ENCODE measurements around the gene PSMB5. TPM values are rescaled to one million over a fixed set of nuclear protein-coding genes. Genes with fewer than 3 reads are reported as not detected.

The PSMB5 gene
- total and polyA plus RNA-seq, 2 of the 13 experiments (the other 11 are each of a cell fraction or from before 2014, with no cell fraction given) = 705 to 871 TPM

DNA sequence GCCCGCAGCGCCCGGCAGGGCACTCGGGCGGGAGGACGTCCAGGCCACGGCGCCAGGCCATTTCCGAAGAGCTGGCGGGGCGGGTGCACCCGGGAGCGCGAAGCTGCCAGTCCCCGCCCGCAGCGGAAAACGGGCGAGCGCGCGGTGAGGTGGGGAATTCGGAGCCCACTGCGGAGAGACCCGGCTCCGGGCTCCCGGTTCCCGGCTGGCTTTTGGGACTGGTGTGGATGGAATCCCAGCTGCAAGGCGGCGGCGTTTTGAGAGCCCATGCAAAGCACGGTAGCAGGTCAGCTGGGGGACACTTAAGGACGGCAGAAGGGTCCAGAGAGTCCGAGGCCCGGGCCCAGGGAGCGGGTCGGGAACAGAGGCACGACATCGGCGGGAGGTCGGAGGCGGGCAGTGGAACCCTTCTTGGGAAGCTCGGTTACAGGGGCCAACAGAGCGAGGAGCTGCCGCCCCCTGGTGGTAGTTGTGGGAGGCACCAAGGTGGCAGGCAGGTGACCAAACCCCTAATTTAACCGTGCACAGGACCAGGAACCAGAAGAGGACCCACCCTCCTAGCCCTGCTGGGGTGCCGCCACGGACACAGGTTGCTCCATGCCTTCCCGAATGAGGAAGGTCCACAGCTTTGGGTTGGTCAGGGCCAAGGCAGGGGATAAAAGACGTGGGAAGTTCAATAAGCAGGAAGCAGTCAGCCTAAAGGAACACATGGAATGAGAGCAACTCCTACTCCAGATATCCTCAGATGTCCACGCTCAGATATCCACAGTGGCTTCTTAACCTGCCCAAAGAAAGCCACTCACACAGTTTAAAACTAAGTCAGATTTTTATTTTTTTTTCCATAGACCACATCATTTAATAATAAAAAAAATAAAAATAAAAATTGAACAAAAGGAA, 23.3 kb upstream of the PSMB5 start (continued):
- TF ChIP-seq, protein P1, sequence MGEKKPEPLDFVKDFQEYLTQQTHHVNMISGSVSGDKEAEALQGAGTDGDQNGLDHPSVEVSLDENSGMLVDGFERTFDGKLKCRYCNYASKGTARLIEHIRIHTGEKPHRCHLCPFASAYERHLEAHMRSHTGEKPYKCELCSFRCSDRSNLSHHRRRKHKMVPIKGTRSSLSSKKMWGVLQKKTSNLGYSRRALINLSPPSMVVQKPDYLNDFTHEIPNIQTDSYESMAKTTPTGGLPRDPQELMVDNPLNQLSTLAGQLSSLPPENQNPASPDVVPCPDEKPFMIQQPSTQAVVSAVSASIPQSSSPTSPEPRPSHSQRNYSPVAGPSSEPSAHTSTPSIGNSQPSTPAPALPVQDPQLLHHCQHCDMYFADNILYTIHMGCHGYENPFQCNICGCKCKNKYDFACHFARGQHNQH (CRISPR knock-in tag; IDR thresholded peaks at IDR 0.05) = peak; percentile 95
- TF ChIP-seq ZNF382 (CRISPR knock-in tag; IDR thresholded peaks at IDR 0.05; ENCODE audit: borderline replicate concordance) = no peak
- peak; percentile 72; the same call in 1 of the 2 replicates for TF ChIP-seq ATF7-NPFF (CRISPR knock-in tag; IDR thresholded peaks at IDR 0.05; ENCODE audit: low read depth)
- peak; percentile 70; the same call in 1 of the 2 replicates for TF ChIP-seq POLR2AphosphoS2 (IDR thresholded peaks at IDR 0.05; ENCODE audit: low read depth, low read length)
- TF ChIP-seq, protein P2, sequence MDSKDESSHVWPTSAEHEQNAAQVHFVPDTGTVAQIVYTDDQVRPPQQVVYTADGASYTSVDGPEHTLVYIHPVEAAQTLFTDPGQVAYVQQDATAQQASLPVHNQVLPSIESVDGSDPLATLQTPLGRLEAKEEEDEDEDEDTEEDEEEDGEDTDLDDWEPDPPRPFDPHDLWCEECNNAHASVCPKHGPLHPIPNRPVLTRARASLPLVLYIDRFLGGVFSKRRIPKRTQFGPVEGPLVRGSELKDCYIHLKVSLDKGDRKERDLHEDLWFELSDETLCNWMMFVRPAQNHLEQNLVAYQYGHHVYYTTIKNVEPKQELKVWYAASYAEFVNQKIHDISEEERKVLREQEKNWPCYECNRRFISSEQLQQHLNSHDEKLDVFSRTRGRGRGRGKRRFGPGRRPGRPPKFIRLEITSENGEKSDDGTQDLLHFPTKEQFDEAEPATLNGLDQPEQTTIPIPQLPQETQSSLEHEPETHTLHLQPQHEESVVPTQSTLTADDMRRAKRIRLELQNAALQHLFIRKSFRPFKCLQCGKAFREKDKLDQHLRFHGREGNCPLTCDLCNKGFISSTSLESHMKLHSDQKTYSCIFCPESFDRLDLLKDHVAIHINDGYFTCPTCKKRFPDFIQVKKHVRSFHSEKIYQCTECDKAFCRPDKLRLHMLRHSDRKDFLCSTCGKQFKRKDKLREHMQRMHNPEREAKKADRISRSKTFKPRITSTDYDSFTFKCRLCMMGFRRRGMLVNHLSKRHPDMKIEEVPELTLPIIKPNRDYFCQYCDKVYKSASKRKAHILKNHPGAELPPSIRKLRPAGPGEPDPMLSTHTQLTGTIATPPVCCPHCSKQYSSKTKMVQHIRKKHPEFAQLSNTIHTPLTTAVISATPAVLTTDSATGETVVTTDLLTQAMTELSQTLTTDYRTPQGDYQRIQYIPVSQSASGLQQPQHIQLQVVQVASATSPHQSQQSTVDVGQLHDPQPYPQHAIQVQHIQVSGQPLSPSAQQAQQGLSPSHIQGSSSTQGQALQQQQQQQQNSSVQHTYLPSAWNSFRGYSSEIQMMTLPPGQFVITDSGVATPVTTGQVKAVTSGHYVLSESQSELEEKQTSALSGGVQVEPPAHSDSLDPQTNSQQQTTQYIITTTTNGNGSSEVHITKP (CRISPR knock-in tag; IDR thresholded peaks at IDR 0.05; ENCODE audit: low read depth) = peak; percentile 23; the same call in 1 of the 2 replicates
- TF ChIP-seq, protein P3, sequence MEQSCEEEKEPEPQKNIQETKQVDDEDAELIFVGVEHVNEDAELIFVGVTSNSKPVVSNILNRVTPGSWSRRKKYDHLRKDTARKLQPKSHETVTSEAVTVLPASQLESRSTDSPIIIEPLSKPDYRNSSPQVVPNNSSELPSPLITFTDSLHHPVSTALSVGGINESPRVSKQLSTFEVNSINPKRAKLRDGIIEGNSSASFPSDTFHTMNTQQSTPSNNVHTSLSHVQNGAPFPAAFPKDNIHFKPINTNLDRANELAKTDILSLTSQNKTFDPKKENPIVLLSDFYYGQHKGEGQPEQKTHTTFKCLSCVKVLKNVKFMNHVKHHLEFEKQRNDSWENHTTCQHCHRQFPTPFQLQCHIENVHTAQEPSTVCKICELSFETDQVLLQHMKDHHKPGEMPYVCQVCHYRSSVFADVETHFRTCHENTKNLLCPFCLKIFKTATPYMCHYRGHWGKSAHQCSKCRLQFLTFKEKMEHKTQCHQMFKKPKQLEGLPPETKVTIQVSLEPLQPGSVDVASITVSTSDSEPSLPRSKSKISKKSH (CRISPR knock-in tag; IDR thresholded peaks at IDR 0.05; ENCODE audit: borderline replicate concordance) = peak; percentile 92
- TF ChIP-seq, protein P4, sequence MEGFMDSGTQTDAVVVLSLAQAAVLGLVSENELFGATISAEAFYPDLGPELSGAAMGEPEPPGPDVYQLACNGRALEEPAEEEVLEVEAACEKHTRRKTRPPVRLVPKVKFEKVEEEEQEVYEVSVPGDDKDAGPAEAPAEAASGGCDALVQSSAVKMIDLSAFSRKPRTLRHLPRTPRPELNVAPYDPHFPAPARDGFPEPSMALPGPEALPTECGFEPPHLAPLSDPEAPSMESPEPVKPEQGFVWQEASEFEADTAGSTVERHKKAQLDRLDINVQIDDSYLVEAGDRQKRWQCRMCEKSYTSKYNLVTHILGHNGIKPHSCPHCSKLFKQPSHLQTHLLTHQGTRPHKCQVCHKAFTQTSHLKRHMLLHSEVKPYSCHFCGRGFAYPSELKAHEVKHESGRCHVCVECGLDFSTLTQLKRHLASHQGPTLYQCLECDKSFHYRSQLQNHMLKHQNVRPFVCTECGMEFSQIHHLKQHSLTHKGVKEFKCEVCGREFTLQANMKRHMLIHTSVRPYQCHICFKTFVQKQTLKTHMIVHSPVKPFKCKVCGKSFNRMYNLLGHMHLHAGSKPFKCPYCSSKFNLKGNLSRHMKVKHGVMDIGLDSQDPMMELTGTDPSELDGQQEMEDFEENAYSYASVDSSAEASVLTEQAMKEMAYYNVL (CRISPR knock-in tag; IDR thresholded peaks at IDR 0.05; ENCODE audit: borderline replicate concordance) = peak; percentile 90; the same call in 1 of the 2 replicates
- no peak for TF ChIP-seq CEBPB (IDR thresholded peaks at IDR 0.05; ENCODE audit: borderline replicate concordance, low read depth, low read length)
- no peak for TF ChIP-seq PHF5A (CRISPR knock-in tag; IDR thresholded peaks at IDR 0.05; ENCODE audit: low read depth, unreplicated experiment)
- TF ChIP-seq ZSCAN21 (CRISPR knock-in tag; IDR thresholded peaks at IDR 0.05; ENCODE audit: borderline replicate concordance) = peak; percentile 92
- TF ChIP-seq IKZF4 (CRISPR knock-in tag; IDR thresholded peaks at IDR 0.05; ENCODE audit: borderline replicate concordance, low read depth, not compliant biosample characterization) = peak; percentile 66
- TF ChIP-seq RXRB (CRISPR knock-in tag; IDR thresholded peaks at IDR 0.05; ENCODE audit: borderline replicate concordance) = peak; percentile 73; the same call in 1 of the 2 replicates
- TF ChIP-seq HOXA9 (CRISPR knock-in tag; IDR thresholded peaks at IDR 0.05; ENCODE audit: borderline replicate concordance) = peak; percentile 86
- TF ChIP-seq, protein P5, sequence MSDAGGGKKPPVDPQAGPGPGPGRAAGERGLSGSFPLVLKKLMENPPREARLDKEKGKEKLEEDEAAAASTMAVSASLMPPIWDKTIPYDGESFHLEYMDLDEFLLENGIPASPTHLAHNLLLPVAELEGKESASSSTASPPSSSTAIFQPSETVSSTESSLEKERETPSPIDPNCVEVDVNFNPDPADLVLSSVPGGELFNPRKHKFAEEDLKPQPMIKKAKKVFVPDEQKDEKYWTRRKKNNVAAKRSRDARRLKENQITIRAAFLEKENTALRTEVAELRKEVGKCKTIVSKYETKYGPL (CRISPR knock-in tag; IDR thresholded peaks at IDR 0.05) = no peak
- peak; percentile 39; the same call in 1 of the 2 replicates for TF ChIP-seq ESRRA (CRISPR knock-in tag; IDR thresholded peaks at IDR 0.05; ENCODE audit: low read depth)
- TF ChIP-seq ZNF552 (CRISPR knock-in tag; IDR thresholded peaks at IDR 0.05; ENCODE audit: borderline replicate concordance) = 0 out of 2 replicates have a peak, but pooled peaks have one; percentile 86
- TF ChIP-seq ATF7 (IDR thresholded peaks at IDR 0.05) = no peak
- peak; percentile 20; the same call in 1 of the 2 replicates for TF ChIP-seq ATF7 (CRISPR knock-in tag; IDR thresholded peaks at IDR 0.05)
